HepG2 (cell line): Measurements from ENCODE around the gene EFCAB8. TPM values are rescaled to one million over a fixed set of nuclear protein-coding genes. Genes with fewer than 3 reads are reported as not detected.

Experiments used
- ATAC-seq: fragments of 200-7000 bp; cut with Tn5 transposase; 3 replicates; pipeline ENCODE4 v1.9.1; 2020; ENCODE audit warnings: mild to moderate bottlenecking, moderate library complexity
- BruUV-seq: library from RNA; stranded (reverse); fragments of 400-500 nt; replicated peaks from 2 replicates; lab custom pipeline; 2021; lab: Mats Ljungman, UMichigan
- CTCF ChIA-PET: fragments of 300-600 bp; formaldehyde crosslinking; extraction: SDS; loops from one replicate; lab custom pipeline; 2021; ENCODE audit warnings: low total read pairs, inconsistent platforms, low intra/inter-chr PET ratio; lab: Yijun Ruan, JAX
- POLR2A ChIA-PET: fragments of 350-600 bp; sonication (Branson Sonifier 250); formaldehyde crosslinking; loops from one replicate; lab custom pipeline; 2020; ENCODE audit warnings: antibody characterized with exemption, inconsistent platforms; lab: Yijun Ruan, JAX
- DNase-seq: peaks from one replicate; pipeline ENCODE4 v3.0.0-alpha.2; 2015; ENCODE audit warnings: low spot score
- FAIRE-seq: peaks from 3 replicates; lab custom pipeline; 2011; peaks lifted over from hg19 to GRCh38; lab: Jason Lieb, UNC
- H2AFZ ChIP-seq: one replicate; pipeline ENCODE4 v1.6.1; 2011; ENCODE audit warnings: low read length, inconsistent platforms
- H3K27ac ChIP-seq: fragments of 300-600 bp; 3 replicates; pipeline ENCODE4 v1.8.0; 2011; ENCODE audit warnings: mixed run types, mild to moderate bottlenecking, mixed read lengths, low read length, inconsistent platforms; ENCODE audit not compliant: insufficient read depth; ENCODE audit errors: extremely low read length
- H3K27me3 ChIP-seq, 2 experiments: fragments of 200-600 bp in 1 of 2; 2 replicates in 1 of 2; 3 replicates in 1 of 2; pipeline versions ENCODE4 v1.6.0 to v1.8.0; 2011; ENCODE audit warnings: low read length in 2 of 2, mild to moderate bottlenecking in 2 of 2, moderate library complexity in 2 of 2, inconsistent platforms in 1 of 2; ENCODE audit not compliant: insufficient read depth in 2 of 2, control insufficient read depth in 1 of 2
- H3K36me3 ChIP-seq, 2 experiments: fragments of 200-600 bp in 1 of 2; replicated peaks in 1 of 2; 2 replicates in 1 of 2; 3 replicates in 1 of 2; pipeline versions ENCODE4 v1.5.1 to v1.8.0; 2011; ENCODE audit warnings: low read length in 2 of 2, inconsistent platforms in 1 of 2; ENCODE audit not compliant: insufficient read depth in 2 of 2, control insufficient read depth in 1 of 2
- H3K4me1 ChIP-seq: 2 replicates; pipeline ENCODE4 v1.5.1; 2012; ENCODE audit warnings: low read length, inconsistent platforms; ENCODE audit not compliant: insufficient read depth
- H3K4me2 ChIP-seq: 2 replicates; pipeline ENCODE4 v1.6.0; 2011; ENCODE audit warnings: low read depth, low read length, inconsistent platforms
- H3K4me3 ChIP-seq, 3 experiments: fragments of 200-600 bp in 1 of 3; sonication (generic), shearing (Covaris generic) in 1 of 3; replicated peaks in 1 of 3; 2 replicates each; pipeline ENCODE4 v1.5.1; 2011 to 2016; ENCODE audit warnings: low read length in 3 of 3, inconsistent platforms in 2 of 3, low read depth in 2 of 3, mild to moderate bottlenecking in 2 of 3, control low read depth in 1 of 3, mixed read lengths in 1 of 3; ENCODE audit not compliant: insufficient read depth in 1 of 3
- H3K79me2 ChIP-seq: one replicate; pipeline ENCODE4 v1.6.1; 2011; ENCODE audit warnings: low read length, inconsistent platforms; ENCODE audit not compliant: insufficient read depth
- H3K9ac ChIP-seq: 2 replicates; pipeline ENCODE4 v1.6.0; 2011; ENCODE audit warnings: mild to moderate bottlenecking, low read depth, low read length, inconsistent platforms; ENCODE audit not compliant: insufficient read depth
- H3K9me3 ChIP-seq: 2 replicates; pipeline ENCODE4 v1.5.1; 2012; ENCODE audit warnings: mild to moderate bottlenecking, low read length
- H4K20me1 ChIP-seq: 2 replicates; pipeline ENCODE4 v1.6.0; 2011; ENCODE audit warnings: inconsistent platforms, mild to moderate bottlenecking, low read length, moderate library complexity; ENCODE audit not compliant: insufficient read depth
- EZH2 ChIP-seq: conservative IDR thresholded peaks from 2 replicates; pipeline ENCODE4 v1.6.1; 2012; ENCODE audit warnings: mild to moderate bottlenecking, low read depth, low read length, moderate library complexity
- GABPA ChIP-seq, 2 experiments: IDR thresholded peaks; 2 replicates each; pipeline ENCODE4 v1.6.1; 2011 to 2016; ENCODE audit warnings: low read depth in 2 of 2, low read length in 1 of 2, missing biosample characterization in 1 of 2, missing genetic modification characterization in 1 of 2
- MAFK ChIP-seq, 2 experiments: IDR thresholded peaks in 1 of 2; conservative IDR thresholded peaks in 1 of 2; 2 replicates each; pipeline ENCODE4 v1.6.1; 2011; ENCODE audit warnings: improper control_type of control experiment in 2 of 2, low read length in 2 of 2
- MNT ChIP-seq: fragments of 450-650 bp; IDR thresholded peaks from 2 replicates; pipeline ENCODE4 v1.6.1; 2016
- ZNF678 ChIP-seq: sonication (generic); formaldehyde crosslinking; IDR thresholded peaks from 2 replicates; pipeline ENCODE4 v1.4.0; 2020; ENCODE audit warnings: mild to moderate bottlenecking, missing genetic modification reagents
- ZNF879 ChIP-seq: sonication (generic); formaldehyde crosslinking; IDR thresholded peaks from 2 replicates; pipeline ENCODE4 v1.8.1; 2023; ENCODE audit warnings: missing genetic modification reagents
- WGBS: methylation state at CpG from one replicate; pipeline ENCODE4 v1.1.6; 2017; ENCODE audit warnings: low lambda C conversion rate; 5-methylcytosine and 5-hydroxymethylcytosine counted together
- in situ Hi-C: cut with HindIII; loops from 2 replicates; pipeline ENCODE4 v1.10.0; 2017; ENCODE audit warnings: low pct_unique_long_range_greater_than_20kb; ENCODE audit not compliant: extremely low pct_ligation_motif_present
- intact Hi-C: fragments of 100-400 bp; cut with micrococcal nuclease; formaldehyde crosslinking; loops from one replicate; pipeline ENCODE4 v1.10.0; 2022; ENCODE audit not compliant: unreplicated experiment
- polyA plus RNA-seq, 8 experiments: library from polyadenylated mRNA; depleted of rRNA in 3 of 8; stranded (reverse) in 7 of 8; unstranded in 1 of 8; fragments of >200 nt; fragmentation: Illumina TruSeq in 4 of 8; extraction: Trizol in 4 of 8; gene quantifications; 2 replicates each; pipeline versions ENCODE4 v1.2.1 to v1.2.3, GENCODE V29; 2011 to 2016; ENCODE audit warnings: low read depth in 4 of 8, missing spikeins in 1 of 8, mixed read lengths in 1 of 8; ENCODE audit not compliant: insufficient read depth in 1 of 8
- total RNA-seq, 5 experiments: library from RNA; depleted of rRNA; stranded (reverse); fragments of >200 nt; fragmentation: Illumina TruSeq; extraction: Trizol; gene quantifications; 2 replicates each; pipeline ENCODE4 v1.2.3, GENCODE V29; 2016; ENCODE audit warnings: low read depth in 1 of 5

The EFCAB8 gene
- total and polyA plus RNA-seq, 2 of the 13 experiments (the other 11 are each of a cell fraction or from before 2014, with no cell fraction given), result 0.15 to 0.22 TPM

DNA sequence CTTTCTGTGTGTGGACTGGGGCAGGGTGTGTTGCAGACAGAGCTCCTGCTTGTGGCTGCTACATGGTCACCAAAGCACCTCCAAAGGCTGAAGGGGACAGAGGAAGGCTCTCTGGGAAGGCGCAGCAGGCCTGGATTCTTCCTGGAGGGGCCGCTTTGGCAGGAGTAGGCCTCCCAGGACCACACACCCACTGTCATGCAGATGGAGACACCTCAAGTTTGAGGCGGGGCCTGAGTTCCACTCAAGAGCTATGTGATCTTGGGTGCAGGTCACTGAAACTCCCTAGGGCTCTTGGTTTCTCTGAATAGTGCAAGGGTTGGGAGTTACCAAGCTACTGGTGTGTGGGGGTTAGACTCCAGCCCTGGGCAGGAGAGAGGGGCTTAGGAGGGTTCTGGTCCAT is 27.9 kb downstream of the EFCAB8 start:
- Histone ChIP-seq H3K4me2 (no peak overlapping the region), H3K36me3 (no peaks in the 10 kb centered on the region), H3K27me3 (peaks cover 3 to 4% of the 10 kb centered on the region in 2 experiments; a peak in 2 of 5 replicates), H3K4me1 (peaks cover 10% of the 10 kb centered on the region), H4K20me1 (no peaks in the 10 kb centered on the region), H3K27ac (no peak overlapping the region), H3K79me2 (no peaks in the 10 kb centered on the region), H3K9ac (no peak overlapping the region), H3K4me3 (no peak overlapping the region), H2AFZ (no peak overlapping the region), H3K9me3 (no peaks in the 10 kb centered on the region)
- no TSS peak for BruUV-seq
- TF ChIP-seq ZNF678 (CRISPR knock-in tag) (no peak), GABPA (IDR thresholded peaks at IDR 0.05; ENCODE audit: low read depth, low read length) (no peak), GABPA (CRISPR knock-in tag; IDR thresholded peaks at IDR 0.05; ENCODE audit: low read depth) (no peak), MNT (no peak), ZNF879 (CRISPR knock-in tag) (no peak)
- ChIA-PET POLR2A (no interaction called here), CTCF (no interaction called here)
- WGBS, result 23% methylated on average over 2 of the region's 3 CpGs
- FAIRE-seq (no peak), ATAC-seq (no peak), DNase-seq (no peak)
- intact Hi-C loops, result no loop called here
- in situ Hi-C loops, result no loop called here

GRCh38 chr20:32887492-32887891 is 28.8 kb downstream of the EFCAB8 start:
- no peak for FAIRE-seq
- intact Hi-C loops, result no loop called here
- CTCF ChIA-PET, result no interaction called here

More at GRCh38 chr20:32887492-32887891, 28.8 kb downstream of the EFCAB8 start:
- DNase-seq (no peak), ATAC-seq (no peak)
- Histone ChIP-seq H3K27me3 (peaks cover 3 to 7% of the 10 kb centered on the region in 2 experiments; a peak in 2 of 5 replicates), H3K4me1 (peaks cover 10% of the 10 kb centered on the region), H3K9ac (no peak overlapping the region), H2AFZ (no peak overlapping the region), H3K27ac (no peak overlapping the region), H3K4me3 (no peak overlapping the region), H3K9me3 (no peaks in the 10 kb centered on the region), H3K36me3 (no peaks in the 10 kb centered on the region), H3K4me2 (no peak overlapping the region), H3K79me2 (no peaks in the 10 kb centered on the region), H4K20me1 (no peaks in the 10 kb centered on the region)
- peak; percentile 48 to 56; a peak in 3 of 4 replicates for TF ChIP-seq MAFK (conservative IDR thresholded peaks at IDR 0.05 in 1 of 2, IDR thresholded peaks at IDR 0.05 in 1 of 2; ENCODE audit: low read length in 2 of 2)
- TF ChIP-seq EZH2, result no peak
- POLR2A ChIA-PET, result no interaction called here
- WGBS, result 61% methylated on average over 11 of the region's 11 CpGs
- BruUV-seq, result no TSS peak
- in situ Hi-C loops, result no loop called here
